SJSA1 (cell line): ENCODE measurements around the gene TBCE. TPM values are rescaled to one million over a fixed set of nuclear protein-coding genes. Genes with fewer than 3 reads are reported as not detected.
"Not testable (repeated sequence)": the region's sequence is repeated elsewhere in the genome, so short reads cannot be mapped to it uniquely, and the experiment has no call there.

Source experiments
- DNase-seq, 2 experiments: peaks; one replicate each; pipeline ENCODE4 v3.0.0-alpha.2; 2015 to 2020; ENCODE audit warnings: low spot score in 2 of 2, low read depth in 1 of 2
- H3K27ac ChIP-seq: fragments of 250-450 bp; sonication (Bioruptor Pico); 2 replicates; pipeline ENCODE4 v1.5.1; 2020; ENCODE audit warnings: mild to moderate bottlenecking, moderate library complexity
- H3K27me3 ChIP-seq: fragments of 250-450 bp; sonication (Bioruptor Pico); replicated peaks from 2 replicates; pipeline ENCODE4 v1.5.1; 2020; ENCODE audit warnings: mild to moderate bottlenecking, moderate library complexity
- H3K36me3 ChIP-seq: fragments of 250-450 bp; sonication (Bioruptor Pico); 2 replicates; pipeline ENCODE4 v1.5.1; 2020; ENCODE audit warnings: mild to moderate bottlenecking
- H3K4me1 ChIP-seq: fragments of 250-450 bp; sonication (Bioruptor Pico); replicated peaks from 2 replicates; pipeline ENCODE4 v1.6.1; 2021; ENCODE audit warnings: mild to moderate bottlenecking
- H3K4me3 ChIP-seq: fragments of 250-450 bp; sonication (Bioruptor Pico); 2 replicates; pipeline ENCODE4 v1.5.1; 2020; ENCODE audit warnings: mild to moderate bottlenecking
- H3K9me3 ChIP-seq: fragments of 250-450 bp; sonication (Bioruptor Pico); replicated peaks from 2 replicates; pipeline ENCODE4 v1.5.1; 2020; ENCODE audit warnings: mild to moderate bottlenecking
- total RNA-seq: library from RNA; depleted of rRNA; stranded (reverse); fragments of >200 nt; shearing (Covaris generic); gene quantifications from 2 replicates; pipeline ENCODE4 v1.2.3, GENCODE V29; 2014

The TBCE gene
- total RNA-seq, 1 experiment from 2014 or later = 58.1 TPM

GRCh38 chr1:235460770-235461169, 93.5 kb downstream of the TBCE start:
- Histone ChIP-seq H3K27ac (no peak overlapping the region), H3K36me3 (peaks cover 10% of the 10 kb centered on the region), H3K9me3 (no peaks in the 10 kb centered on the region), H3K27me3 (no peaks in the 10 kb centered on the region), H3K4me1 (no peaks in the 10 kb centered on the region), H3K4me3 (no peak overlapping the region)
- DNase-seq = no peak

GRCh38 chr1:235461954-235462353, 94.7 kb downstream of the TBCE start:
- Histone ChIP-seq H3K4me1 (no peaks in the 10 kb centered on the region), H3K27ac (no peak overlapping the region), H3K27me3 (no peaks in the 10 kb centered on the region), H3K36me3 (peaks cover 9% of the 10 kb centered on the region; the same call in 1 of the 2 replicates), H3K4me3 (no peak overlapping the region), H3K9me3 (no peaks in the 10 kb centered on the region)
- DNase-seq = no peak

GRCh38 chr1:235462832-235463231, 95.6 kb downstream of the TBCE start:
- not testable (repeated sequence) for H3K9me3 ChIP-seq, H3K36me3 ChIP-seq, H3K4me3 ChIP-seq, DNase-seq, H3K4me1 ChIP-seq, H3K27ac ChIP-seq, H3K27me3 ChIP-seq

GRCh38 chr1:235465066-235465465, 97.8 kb downstream of the TBCE start:
- H3K9me3 ChIP-seq = no peaks in the 10 kb centered on the region

GRCh38 chr1:235468004-235468403, 100.8 kb downstream of the TBCE start:
- DNase-seq = no peak
- Histone ChIP-seq H3K27ac (peak overlapping the region; percentile 79; the same call in 1 of the 2 replicates), H3K36me3 (peaks cover 8% of the 10 kb centered on the region; the same call in 1 of the 2 replicates), H3K4me1 (peaks cover 18% of the 10 kb centered on the region), H3K9me3 (no peaks in the 10 kb centered on the region), H3K27me3 (no peaks in the 10 kb centered on the region), H3K4me3 (no peak overlapping the region)

More at GRCh38 chr1:235465066-235465465, 97.8 kb downstream of the TBCE start:
- H3K4me3 ChIP-seq = no peak overlapping the region
- H3K27me3 ChIP-seq = no peaks in the 10 kb centered on the region
- peaks cover 17% of the 10 kb centered on the region for H3K4me1 ChIP-seq
- no peak overlapping the region for H3K27ac ChIP-seq
- no peak for DNase-seq
- peaks cover 8% of the 10 kb centered on the region; the same call in 1 of the 2 replicates for H3K36me3 ChIP-seq

GRCh38 chr1:235468970-235469369, 101.7 kb downstream of the TBCE start:
- Histone ChIP-seq H3K36me3 (peaks cover 9% of the 10 kb centered on the region; the same call in 1 of the 2 replicates), H3K4me1 (peaks cover 21% of the 10 kb centered on the region), H3K4me3 (no peak overlapping the region), H3K9me3 (no peaks in the 10 kb centered on the region), H3K27me3 (no peaks in the 10 kb centered on the region), H3K27ac (peak overlapping the region; percentile 79)
- DNase-seq = peak; percentile 60 to 78

GRCh38 chr1:235469897-235470296, 102.7 kb downstream of the TBCE start:
- peak; percentile 45 to 57 for DNase-seq
- H3K4me3 ChIP-seq, H3K27me3 ChIP-seq, H3K9me3 ChIP-seq, H3K36me3 ChIP-seq: not testable (repeated sequence)
- Histone ChIP-seq H3K27ac (peak overlapping the region; percentile 79), H3K4me1 (peaks cover 22% of the 10 kb centered on the region)

GRCh38 chr1:235470741-235471439, 103.7 kb downstream of the TBCE start:
- peaks cover 22% of the 10 kb centered on the region for H3K4me1 ChIP-seq
- H3K9me3 ChIP-seq = no peaks in the 10 kb centered on the region
- no peak overlapping the region for H3K4me3 ChIP-seq
- H3K27me3 ChIP-seq = no peaks in the 10 kb centered on the region
- no peak overlapping the region for H3K27ac ChIP-seq
- DNase-seq = no peak
- peaks cover 10% of the 10 kb centered on the region; the same call in 1 of the 2 replicates for H3K36me3 ChIP-seq

- no peaks in the 10 kb centered on the region for H3K27me3 ChIP-seq
- no peak overlapping the region for H3K27ac ChIP-seq
- DNase-seq = no peak
- H3K4me3 ChIP-seq = no peak overlapping the region
- no peaks in the 10 kb centered on the region for H3K9me3 ChIP-seq
- peaks cover 26% of the 10 kb centered on the region for H3K36me3 ChIP-seq
- peaks cover 18% of the 10 kb centered on the region for H3K4me1 ChIP-seq
Observed at GRCh38 chr1:235473806-235474205, 106.6 kb downstream of the TBCE start.

GRCh38 chr1:235483090-235483489, 115.9 kb downstream of the TBCE start:
- H3K9me3 ChIP-seq = no peaks in the 10 kb centered on the region
- no peak overlapping the region for H3K4me3 ChIP-seq
- H3K27ac ChIP-seq = no peak overlapping the region
- H3K4me1 ChIP-seq = no peaks in the 10 kb centered on the region
- no peak for DNase-seq
- peaks cover 32% of the 10 kb centered on the region for H3K36me3 ChIP-seq
- H3K27me3 ChIP-seq = no peaks in the 10 kb centered on the region

- Histone ChIP-seq H3K27me3 (no peaks in the 10 kb centered on the region), H3K4me3 (no peak overlapping the region), H3K9me3 (no peaks in the 10 kb centered on the region), H3K27ac (no peak overlapping the region), H3K4me1 (no peaks in the 10 kb centered on the region), H3K36me3 (peaks cover 16% of the 10 kb centered on the region)
- DNase-seq = no peak
Observed at GRCh38 chr1:235485558-235485957, 118.3 kb downstream of the TBCE start.

GRCh38 chr1:235486321-235486720, 119.1 kb downstream of the TBCE start:
- Histone ChIP-seq H3K4me3 (no peak overlapping the region), H3K4me1 (no peaks in the 10 kb centered on the region), H3K36me3 (peaks cover 16% of the 10 kb centered on the region), H3K9me3 (no peaks in the 10 kb centered on the region), H3K27me3 (no peaks in the 10 kb centered on the region), H3K27ac (no peak overlapping the region)
- no peak for DNase-seq

- Histone ChIP-seq H3K27ac (no peak overlapping the region), H3K27me3 (no peaks in the 10 kb centered on the region), H3K36me3 (peaks cover 33% of the 10 kb centered on the region), H3K9me3 (no peaks in the 10 kb centered on the region), H3K4me3 (no peak overlapping the region), H3K4me1 (no peaks in the 10 kb centered on the region)
- DNase-seq = no peak
Observed at GRCh38 chr1:235491644-235492043, 124.4 kb downstream of the TBCE start.

GRCh38 chr1:235494531-235494930, 127.3 kb downstream of the TBCE start:
- no peaks in the 10 kb centered on the region for H3K9me3 ChIP-seq
- no peaks in the 10 kb centered on the region for H3K27me3 ChIP-seq
- H3K4me3 ChIP-seq = no peak overlapping the region
- peaks cover 27% of the 10 kb centered on the region for H3K36me3 ChIP-seq
- H3K4me1 ChIP-seq = no peaks in the 10 kb centered on the region
- H3K27ac ChIP-seq = no peak overlapping the region
- DNase-seq = no peak

- Histone ChIP-seq H3K9me3 (no peaks in the 10 kb centered on the region), H3K27ac (no peak overlapping the region), H3K4me1 (no peaks in the 10 kb centered on the region), H3K27me3 (no peaks in the 10 kb centered on the region), H3K36me3 (peaks cover 27% of the 10 kb centered on the region), H3K4me3 (no peak overlapping the region)
- DNase-seq = no peak
Observed at GRCh38 chr1:235495030-235495429, 127.8 kb downstream of the TBCE start.
